Epithelial cell of proximal tubule (primary cell): ENCODE measurements around the gene LSM8. TPM values are rescaled to one million over a fixed set of nuclear protein-coding genes. Genes with fewer than 3 reads are reported as not detected.

Source experiments
- DNase-seq: peaks from one replicate; pipeline ENCODE4 v3.0.0-alpha.2; 2011; ENCODE audit warnings: low read depth
- H3K4me3 ChIP-seq: 2 replicates; pipeline ENCODE4 v1.5.1; 2011; ENCODE audit warnings: low read depth, mild to moderate bottlenecking, low read length
- total RNA-seq: library from RNA; depleted of rRNA; stranded (reverse); fragments of >200 nt; gene quantifications from 2 replicates; pipeline ENCODE4 v1.2.3, GENCODE V29; 2015
- TF ChIP-seq, protein P1 (sequence below): conservative IDR thresholded peaks from 2 replicates; pipeline ENCODE4 v1.5.1; 2012; ENCODE audit warnings: low read depth, mild to moderate bottlenecking, low read length

Gene LSM8
- total RNA-seq, 1 donor from 2014 or later = 43.0 TPM

DNA sequence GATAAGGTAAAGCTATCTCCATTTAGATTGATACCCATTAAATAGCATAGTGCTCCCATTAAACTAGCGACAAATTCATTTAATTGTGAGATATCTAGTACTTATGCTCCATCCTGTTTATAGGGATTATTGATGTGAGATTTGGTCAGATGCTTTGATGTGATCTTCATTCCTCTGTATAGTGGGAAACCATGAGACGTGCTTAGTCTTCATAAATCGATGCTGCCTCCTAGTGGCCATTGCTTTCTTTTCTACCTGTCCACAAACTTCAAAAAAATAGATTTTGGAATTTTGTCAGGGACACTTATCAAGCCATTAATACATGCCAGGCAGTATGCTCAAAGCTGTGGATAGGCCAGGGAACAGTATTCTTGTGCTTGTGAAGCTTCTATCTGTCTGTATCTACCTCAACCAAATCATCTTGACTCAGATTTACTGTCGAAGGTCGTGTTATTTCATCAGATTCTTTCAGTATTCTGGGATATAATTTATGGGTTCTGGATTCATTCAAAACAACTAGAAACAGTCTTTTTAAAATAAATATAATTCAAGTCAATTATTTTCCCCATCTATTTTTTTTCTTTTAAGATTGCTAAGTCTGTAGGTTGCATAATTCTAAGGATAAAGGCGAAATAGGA lies 12.0 kb downstream of the LSM8 start:
- DNase-seq = no peak

DNA sequence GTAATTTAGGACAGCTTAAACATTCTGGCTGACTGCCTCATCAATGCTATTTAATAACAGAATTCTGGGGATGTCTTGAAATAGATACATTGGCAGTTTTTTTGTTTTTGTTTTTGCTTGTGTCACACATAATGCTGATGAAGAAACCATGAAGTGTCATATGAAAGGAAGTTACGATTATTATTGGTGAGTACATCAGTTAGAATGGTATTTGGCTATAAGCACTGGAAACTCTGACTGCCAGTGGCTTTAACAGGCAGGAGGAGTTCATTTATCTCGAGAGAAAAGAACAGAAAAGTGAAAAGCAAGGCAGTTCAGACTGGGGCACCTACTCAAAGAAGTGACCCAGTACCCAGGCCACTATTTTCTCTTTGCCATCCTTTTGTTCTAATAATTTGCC lies 18.1 kb downstream of the LSM8 start:
- TF ChIP-seq, protein P1, sequence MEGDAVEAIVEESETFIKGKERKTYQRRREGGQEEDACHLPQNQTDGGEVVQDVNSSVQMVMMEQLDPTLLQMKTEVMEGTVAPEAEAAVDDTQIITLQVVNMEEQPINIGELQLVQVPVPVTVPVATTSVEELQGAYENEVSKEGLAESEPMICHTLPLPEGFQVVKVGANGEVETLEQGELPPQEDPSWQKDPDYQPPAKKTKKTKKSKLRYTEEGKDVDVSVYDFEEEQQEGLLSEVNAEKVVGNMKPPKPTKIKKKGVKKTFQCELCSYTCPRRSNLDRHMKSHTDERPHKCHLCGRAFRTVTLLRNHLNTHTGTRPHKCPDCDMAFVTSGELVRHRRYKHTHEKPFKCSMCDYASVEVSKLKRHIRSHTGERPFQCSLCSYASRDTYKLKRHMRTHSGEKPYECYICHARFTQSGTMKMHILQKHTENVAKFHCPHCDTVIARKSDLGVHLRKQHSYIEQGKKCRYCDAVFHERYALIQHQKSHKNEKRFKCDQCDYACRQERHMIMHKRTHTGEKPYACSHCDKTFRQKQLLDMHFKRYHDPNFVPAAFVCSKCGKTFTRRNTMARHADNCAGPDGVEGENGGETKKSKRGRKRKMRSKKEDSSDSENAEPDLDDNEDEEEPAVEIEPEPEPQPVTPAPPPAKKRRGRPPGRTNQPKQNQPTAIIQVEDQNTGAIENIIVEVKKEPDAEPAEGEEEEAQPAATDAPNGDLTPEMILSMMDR = no peak
- no peak overlapping the region for H3K4me3 ChIP-seq
- DNase-seq = no peak

More for the DNA sequence above, 12.0 kb downstream of the LSM8 start:
- H3K4me3 ChIP-seq = no peak overlapping the region
- TF ChIP-seq, protein P1 = peak; percentile 84

DNA sequence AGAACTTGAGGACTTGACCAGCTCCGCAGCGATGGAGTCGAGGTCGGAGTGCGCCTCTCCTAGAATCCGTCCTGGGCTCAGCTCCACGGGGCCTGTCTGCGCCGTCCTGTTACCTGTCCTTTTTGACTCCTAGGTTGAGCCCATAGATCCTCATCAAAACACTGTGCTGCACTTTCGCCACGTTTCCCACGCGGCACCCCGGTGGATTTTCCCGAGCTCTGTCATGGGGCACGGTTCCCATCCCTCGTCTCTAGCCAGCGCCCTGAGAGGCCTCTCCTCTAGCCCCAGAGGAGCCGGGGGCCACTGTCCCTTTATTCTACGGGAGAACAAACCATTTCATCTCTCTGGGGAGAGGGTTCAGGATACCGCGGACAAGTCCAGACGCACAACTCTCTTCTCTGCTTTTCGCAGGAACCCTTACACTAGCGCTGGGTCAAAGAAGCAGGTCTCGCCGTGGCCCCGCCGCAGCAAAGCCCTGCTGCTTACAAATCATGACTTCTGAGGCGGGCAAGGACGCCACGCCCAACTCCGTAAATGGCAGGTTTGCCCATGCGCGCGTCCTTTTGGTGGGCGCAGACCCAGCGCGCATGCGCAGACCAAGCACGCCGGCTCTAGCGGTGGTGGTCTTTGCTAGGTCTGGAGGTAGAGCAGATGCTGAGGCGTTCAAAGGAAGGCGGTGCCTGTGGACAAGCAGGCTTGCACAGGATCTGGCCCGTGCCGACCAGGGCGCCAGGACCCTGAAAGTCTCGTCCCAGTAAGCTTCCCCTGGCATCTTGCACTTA lies 30.3 kb downstream of the LSM8 start:
- H3K4me3 ChIP-seq = peak overlapping the region; percentile 78
- TF ChIP-seq, protein P1 = no peak
- DNase-seq = no peak

DNA sequence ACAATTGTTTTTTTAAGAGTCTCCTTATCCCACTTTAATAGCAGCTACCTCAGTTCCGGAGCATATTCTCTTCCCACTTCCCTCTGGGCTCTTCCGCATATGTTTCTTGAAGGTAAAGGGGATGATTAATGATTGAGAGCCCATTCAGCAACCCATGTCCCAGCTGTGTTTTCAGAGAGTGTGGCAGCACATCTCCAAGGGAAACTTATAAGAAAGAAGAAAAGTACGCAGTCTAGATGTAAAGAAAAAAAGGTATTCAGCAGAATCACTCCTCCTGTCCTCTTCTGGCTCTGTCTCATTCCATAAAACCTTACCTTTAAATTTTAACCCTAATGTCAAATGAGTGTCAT lies 30.8 kb downstream of the LSM8 start:
- TF ChIP-seq, protein P1 = no peak
- H3K4me3 ChIP-seq = peak overlapping the region; percentile 78
- DNase-seq = no peak

DNA sequence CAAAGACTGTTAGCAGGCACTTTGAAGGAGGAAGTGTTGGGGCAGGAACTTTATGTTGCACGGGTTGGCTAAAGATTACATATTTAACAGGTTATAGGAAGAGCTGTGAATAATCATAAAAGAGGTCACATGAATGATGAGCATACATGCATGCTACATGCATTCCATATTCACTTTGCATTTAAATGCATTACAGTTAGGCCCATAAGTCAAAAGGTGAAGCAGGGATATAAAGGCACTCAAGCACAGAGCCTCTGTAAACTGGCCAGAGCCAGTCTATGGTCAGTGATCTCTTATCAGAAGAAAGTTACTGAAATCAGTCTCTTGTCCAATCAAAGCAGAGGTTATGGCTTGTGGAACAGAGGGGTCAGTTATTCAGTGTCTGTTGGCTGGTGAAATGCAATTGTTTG lies 33.3 kb downstream of the LSM8 start:
- no peak for DNase-seq
- TF ChIP-seq, protein P1 = no peak
- H3K4me3 ChIP-seq = no peak overlapping the region

DNA sequence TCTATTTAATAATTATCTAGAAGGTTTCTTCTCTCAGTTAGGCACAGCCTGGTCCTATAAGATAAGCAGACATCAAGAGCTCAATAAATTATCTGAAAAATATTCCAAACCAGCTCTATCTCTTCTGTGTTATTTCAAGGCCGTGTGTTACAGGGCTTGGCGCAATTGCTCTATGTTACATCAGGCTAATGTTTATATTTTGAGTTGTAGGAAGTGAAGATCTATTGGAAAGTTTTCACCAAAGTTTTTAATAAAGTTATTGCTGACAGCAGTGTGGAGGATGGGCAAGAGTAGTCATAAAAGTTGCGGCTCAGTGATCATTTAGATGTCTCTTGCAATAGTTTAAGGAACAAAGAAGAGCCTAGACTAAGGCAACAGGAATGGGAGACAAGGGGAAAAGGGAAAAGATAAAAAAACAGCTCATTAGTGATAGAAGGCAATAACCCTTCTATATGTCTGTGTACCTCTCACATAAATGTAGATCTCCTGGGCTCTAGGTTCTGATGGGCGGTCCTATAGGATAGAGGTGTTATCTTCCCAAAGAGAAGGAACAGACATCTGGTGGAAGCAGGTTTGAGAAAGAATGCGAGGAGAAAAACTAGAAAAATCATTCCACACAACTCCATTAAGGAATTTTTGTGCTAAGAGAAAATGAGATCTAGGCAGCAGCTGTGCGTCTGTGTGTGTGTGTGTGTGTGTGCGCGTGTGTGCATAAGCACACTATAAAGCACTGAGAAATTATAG lies 34.6 kb downstream of the LSM8 start:
- TF ChIP-seq, protein P1 = no peak
- no peak for DNase-seq
- no peak overlapping the region for H3K4me3 ChIP-seq
